GM12875 (cell line): Measurements from ENCODE around the gene KIN.

ENCODE experiments used
- H3K4me3 ChIP-seq: one replicate; pipeline ENCODE4 v1.5.1; 2011; ENCODE audit warnings: low read depth, low read length, control low read depth
- CTCF ChIP-seq: IDR thresholded peaks from 2 replicates; pipeline ENCODE4 v1.5.1; 2011; ENCODE audit warnings: low read depth, mild to moderate bottlenecking, control low read depth, inconsistent platforms, low read length, moderate library complexity, borderline replicate concordance; ENCODE audit not compliant: insufficient read depth

KIN gene

GRCh38 chr10:7708832-7709231 lies 79.0 kb downstream of the KIN start:
- no peak for TF ChIP-seq CTCF
- H3K4me3 ChIP-seq: no peak overlapping the region

- H3K4me3 ChIP-seq: no peak overlapping the region
- no peak for TF ChIP-seq CTCF
Measured at GRCh38 chr10:7707858-7708622, 79.8 kb downstream of the KIN start.

GRCh38 chr10:7707102-7707501 lies 80.7 kb downstream of the KIN start:
- no peak for TF ChIP-seq CTCF
- H3K4me3 ChIP-seq: no peak overlapping the region

- no peak for TF ChIP-seq CTCF
- H3K4me3 ChIP-seq: no peak overlapping the region
Measured at GRCh38 chr10:7706534-7707073, 81.2 kb downstream of the KIN start.

GRCh38 chr10:7705341-7705740 lies 82.5 kb downstream of the KIN start:
- no peak for TF ChIP-seq CTCF
- H3K4me3 ChIP-seq: no peak overlapping the region

- TF ChIP-seq CTCF: no peak
Measured at GRCh38 chr10:7704071-7705016, 83.4 kb downstream of the KIN start.

More at GRCh38 chr10:7704071-7705016, 83.4 kb downstream of the KIN start:
- H3K4me3 ChIP-seq: no peak overlapping the region
